NCI-H1105 (cell line): ENCODE results near the gene TMEM108.

Source experiments
- DNase-seq: peaks from one replicate; lab custom pipeline; 2025; lab: John Stamatoyannopoulos, UW

The TMEM108 gene

GRCh38 chr3:133227813-133228212 lies 189.6 kb downstream of the TMEM108 start:
- DNase-seq = no peak

GRCh38 chr3:133230195-133230594 lies 192.0 kb downstream of the TMEM108 start:
- DNase-seq = no peak

DNA sequence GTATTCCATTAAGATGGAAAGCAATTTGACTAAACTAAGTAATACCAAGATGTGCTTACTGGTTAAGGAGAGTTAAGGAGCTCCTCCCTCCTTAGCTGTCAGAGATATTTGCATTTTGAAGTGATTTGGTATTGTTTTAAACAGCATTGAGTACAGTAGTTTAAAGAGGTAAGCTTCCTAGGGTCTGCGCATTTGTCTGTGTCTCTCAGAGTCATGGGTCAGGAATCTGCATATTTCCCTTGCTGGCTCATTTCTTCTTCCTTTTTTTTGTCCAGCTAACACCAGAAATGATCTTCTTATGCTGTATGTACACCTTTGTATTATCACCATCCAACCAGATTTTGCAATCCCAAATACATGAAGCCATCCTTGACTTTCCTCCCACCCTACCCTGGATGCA lies 198.7 kb downstream of the TMEM108 start:
- DNase-seq = no peak

- DNase-seq = no peak
Observed at GRCh38 chr3:133237380-133237779, 199.2 kb downstream of the TMEM108 start.

GRCh38 chr3:133238015-133238414 lies 199.8 kb downstream of the TMEM108 start:
- no peak for DNase-seq

DNA sequence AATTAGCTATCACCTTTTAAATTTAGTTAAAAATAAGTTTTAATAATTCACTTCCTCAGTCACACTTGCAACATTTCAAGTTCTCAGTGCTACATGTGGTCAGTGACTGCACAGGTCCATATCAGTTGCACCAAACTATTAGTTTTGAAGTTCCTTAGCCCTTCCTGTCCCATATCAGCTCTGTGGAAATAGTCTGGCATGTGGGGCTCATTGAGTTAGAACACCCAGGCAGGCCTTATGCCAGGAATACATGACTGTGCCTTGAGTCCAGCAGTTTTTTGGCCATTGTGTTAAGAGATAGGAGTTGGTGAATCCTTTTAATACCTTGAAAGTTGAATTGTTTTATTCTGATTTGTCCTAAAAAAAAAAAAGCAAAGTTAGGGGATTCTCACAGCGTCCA lies 207.9 kb downstream of the TMEM108 start:
- no peak for DNase-seq

GRCh38 chr3:133246773-133247172 lies 208.6 kb downstream of the TMEM108 start:
- no peak for DNase-seq

DNA sequence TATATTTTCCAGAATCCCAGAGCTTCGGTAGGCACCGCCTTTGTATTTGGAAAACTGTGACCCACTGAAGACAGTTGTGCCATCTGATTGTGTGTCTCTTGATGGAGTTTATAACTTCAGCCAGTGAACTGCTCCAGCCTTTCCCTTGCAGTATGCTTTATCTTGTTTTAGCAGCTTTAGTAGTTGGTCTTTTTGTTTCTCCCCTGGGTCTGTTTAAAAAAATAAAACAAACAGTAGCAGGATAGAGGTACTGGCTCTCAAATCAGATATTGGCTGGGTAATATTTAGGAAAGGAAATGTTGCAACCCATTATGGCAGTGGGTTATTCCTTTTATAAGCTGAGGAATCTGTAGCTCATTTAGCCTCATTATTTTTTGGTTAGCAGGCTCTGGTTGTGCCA lies 210.2 kb downstream of the TMEM108 start:
- DNase-seq = no peak

DNA sequence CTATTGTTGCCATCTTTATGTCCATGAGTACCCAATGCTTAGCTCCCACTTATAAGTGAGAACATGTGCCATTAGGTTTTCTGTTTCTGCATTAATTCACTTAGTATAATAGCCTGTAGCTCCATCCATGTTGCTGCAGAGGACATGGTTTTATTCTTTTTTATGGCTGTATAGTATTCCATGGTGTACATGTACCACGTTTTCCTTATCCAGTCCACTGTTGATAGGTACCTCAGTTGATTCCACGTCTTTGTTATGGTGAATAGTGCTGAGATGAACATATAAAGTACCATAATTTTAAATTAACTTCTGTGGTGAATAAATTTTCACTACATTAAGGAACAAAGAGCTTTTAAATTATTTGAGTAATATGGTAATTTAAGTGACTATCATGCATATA lies 211.3 kb downstream of the TMEM108 start:
- no peak for DNase-seq

GRCh38 chr3:133254151-133254550 lies 216.0 kb downstream of the TMEM108 start:
- DNase-seq = no peak

DNA sequence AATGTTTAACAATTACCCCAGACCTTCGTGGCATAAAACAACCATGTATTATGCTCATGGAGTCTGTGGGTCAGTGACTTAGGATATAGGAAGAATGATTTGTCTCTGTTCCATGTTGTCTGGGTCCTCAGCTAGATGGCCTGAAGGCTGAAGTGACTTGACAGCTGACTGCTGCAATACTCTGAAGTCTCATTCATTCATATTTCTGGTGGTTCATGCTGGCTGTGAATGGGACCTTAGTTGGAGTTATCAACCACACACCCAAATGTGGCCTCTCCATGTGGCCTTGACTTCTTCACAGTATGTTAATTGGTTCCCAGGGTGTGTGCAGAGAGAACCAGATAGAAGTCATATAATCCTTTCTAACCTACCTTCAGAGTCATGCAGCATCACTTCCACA lies 216.5 kb downstream of the TMEM108 start:
- DNase-seq = no peak

DNA sequence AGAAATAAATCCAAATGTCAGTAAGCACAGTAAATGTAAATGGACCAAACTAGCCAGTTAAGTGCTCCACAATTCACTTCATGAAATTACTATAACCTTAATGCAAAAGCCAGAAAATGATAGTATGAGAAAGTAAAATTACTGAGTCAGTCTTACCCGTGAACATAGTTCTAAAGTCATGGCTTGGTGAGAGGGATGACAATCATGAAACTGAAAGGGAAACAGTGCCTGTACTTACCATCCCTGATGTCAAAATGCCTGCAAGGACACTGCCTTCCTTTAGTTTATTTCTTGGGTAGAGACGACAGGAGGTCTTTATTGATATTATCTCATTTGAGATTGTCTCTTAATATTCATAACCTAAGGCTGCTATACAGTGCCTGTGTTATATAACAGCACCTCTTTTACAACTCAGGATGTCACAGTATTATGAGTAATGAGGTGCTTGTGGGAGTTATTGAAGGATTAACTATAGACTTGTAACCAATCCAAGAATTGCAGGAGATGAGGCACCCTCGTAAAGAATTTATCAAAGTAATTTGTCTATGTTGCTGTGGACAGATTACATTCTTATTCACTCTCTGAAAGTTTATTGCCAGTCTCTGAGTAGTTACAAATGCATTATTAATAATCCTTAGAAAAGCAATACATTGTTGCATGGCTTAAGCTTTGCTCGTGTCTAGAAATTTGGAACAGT lies 218.7 kb downstream of the TMEM108 start:
- no peak for DNase-seq

DNA sequence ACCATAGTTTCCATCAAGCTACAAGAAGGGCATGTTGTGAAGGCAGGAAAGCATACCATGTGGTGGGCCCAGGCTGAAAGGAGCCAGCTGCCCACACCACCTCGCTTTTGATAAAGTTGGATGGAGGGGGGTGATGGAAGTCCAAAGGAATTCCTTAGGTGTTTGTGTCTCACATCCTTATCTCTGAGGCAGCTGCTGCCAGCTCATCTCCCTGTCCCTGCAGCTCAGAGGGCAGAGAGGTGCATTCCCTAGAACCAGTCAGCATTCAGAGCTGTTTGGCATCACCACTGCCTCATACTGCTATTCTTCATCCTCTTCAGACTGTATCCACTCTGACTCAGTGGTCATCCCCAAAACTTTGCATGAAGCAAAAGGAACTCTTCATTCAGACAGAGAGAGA lies 220.2 kb downstream of the TMEM108 start:
- DNase-seq = no peak

- DNase-seq = no peak
Observed at GRCh38 chr3:133259767-133260166, 221.6 kb downstream of the TMEM108 start.

DNA sequence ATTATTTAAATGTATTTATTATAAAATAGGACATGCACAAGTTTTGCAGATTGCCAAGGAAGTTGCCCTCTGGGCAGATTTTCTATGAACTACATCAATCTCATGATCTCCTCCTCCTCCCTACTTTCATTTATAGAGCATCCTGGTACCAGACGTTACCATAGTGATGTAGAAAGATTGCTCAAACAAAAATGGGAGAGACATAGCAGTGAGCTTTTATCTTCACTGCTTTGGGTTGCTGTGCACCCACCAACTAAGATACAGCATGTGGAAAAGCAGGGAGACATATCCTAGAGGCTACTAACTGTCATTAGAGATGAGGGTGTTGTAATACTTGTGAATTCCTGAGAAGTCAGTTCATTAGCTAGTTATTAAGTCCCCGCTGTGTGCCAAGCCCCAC lies 224.1 kb downstream of the TMEM108 start:
- DNase-seq = no peak

DNA sequence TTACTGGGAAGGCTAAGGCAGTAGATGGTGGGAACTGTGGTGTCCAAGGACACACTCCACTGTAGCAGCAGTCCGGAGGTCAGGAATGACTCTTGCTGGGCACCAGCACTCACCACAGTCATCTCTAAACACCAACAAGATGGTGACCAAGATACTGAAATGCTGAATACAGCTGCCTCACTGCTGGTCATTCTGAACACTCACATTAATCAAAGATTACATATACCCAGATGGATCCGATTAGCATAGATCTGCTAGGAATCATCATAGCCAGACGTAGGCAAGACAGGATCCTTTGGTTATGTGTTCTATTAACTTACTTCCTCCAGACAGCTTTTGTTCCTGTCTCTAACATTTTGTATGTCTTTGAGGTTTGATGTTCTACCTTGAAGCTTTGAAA lies 226.7 kb downstream of the TMEM108 start:
- DNase-seq = no peak

DNA sequence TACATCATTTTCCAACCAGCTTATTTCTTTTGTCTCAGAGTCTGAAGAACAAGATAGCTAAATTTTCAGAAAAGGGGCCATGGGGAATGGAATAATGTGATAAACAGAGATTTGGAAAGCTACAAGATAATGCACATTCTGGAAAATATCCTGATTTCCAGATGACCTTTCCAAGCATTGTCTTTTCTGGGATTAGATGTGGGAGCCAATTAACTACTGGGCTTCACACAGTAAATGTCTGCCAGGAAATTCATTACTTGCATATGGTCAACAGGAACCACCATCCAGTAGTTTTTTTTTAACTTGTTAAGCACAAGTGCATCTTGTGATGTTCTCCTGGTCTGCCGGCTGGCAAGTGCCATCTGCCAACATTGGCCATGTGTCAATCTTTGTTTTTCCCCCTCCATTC lies 230.5 kb downstream of the TMEM108 start:
- DNase-seq = peak; percentile 29

- DNase-seq = peak; percentile 73
Observed at GRCh38 chr3:133269393-133269792, 231.2 kb downstream of the TMEM108 start.

DNA sequence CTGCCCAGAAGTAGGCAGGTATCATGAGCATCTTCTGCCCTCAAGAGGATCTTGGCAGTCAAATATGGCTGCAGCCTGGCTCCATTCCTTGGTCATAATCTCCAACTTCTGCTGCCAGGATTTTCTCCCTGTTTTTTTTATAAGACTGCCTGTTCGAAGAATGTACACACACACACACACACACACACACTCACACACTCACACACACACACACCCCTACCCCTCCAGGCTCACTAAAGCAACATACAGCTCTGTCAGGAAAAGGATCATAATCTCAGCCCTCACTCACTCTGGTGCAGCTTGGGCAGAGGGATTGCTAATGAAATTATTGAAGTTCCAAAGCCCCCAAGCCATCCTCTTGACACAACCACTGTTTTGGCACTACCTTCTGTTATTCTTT lies 232.4 kb downstream of the TMEM108 start:
- DNase-seq = no peak

DNA sequence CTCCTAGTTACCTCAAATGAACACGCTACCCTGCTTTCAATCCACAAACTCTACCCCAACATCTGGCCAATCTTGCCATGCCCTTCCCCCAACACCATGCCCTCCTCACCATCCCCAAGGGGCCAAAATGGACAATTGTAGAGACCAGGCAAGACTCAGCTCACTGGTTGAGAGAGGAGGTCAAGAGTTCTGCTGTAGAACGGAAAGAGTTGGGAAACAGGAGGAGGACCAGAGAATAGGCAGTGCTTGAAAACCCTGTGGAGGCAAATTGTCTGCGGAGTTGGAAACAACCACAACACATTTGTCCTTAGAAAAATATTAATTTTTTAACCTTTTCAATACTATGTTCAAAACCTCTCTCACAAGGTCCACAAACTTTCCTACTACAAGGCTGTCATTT lies 232.9 kb downstream of the TMEM108 start:
- no peak for DNase-seq

GRCh38 chr3:133271539-133271938 lies 233.3 kb downstream of the TMEM108 start:
- no peak for DNase-seq

DNA sequence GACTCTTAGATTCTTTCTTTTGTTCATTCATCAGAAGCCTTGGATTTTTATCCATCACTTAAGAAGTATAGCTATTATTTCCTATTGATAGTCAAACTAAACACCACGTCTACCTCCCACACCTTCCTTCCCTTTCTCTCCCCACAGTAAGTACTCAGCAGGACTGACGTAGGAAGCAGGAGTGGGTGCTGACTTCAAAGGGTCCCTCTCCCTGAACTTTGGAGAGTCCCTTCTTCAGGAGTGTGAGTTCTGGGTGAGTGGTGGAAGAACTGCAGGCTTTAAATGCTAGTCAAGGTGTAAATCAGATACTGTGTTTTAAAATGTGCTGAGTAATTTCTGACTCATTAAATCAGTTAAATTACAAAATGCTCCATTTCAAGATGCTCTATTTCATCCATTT lies 235.2 kb downstream of the TMEM108 start:
- DNase-seq = no peak

- no peak for DNase-seq
Observed at GRCh38 chr3:133274477-133274876, 236.3 kb downstream of the TMEM108 start.

DNA sequence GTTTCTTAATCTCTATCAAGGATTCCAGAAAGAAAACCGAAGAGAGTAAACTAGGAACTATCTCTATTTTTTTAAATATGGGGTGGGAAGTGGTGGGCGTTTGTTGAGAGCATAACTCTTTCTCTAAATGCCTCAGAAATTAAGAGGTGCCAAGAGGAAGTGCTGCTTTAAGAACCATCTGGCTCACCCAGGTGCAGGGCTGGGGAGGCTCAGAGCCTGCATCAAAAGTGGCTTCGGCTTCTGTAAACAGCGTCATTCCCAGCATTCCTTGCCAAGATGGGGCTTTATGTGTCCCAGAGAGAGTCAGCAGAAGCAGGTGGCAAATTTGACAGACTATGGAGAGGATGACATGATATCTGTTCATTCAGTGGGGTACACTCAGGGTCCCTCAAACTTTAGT lies 238.4 kb downstream of the TMEM108 start:
- DNase-seq = no peak

DNA sequence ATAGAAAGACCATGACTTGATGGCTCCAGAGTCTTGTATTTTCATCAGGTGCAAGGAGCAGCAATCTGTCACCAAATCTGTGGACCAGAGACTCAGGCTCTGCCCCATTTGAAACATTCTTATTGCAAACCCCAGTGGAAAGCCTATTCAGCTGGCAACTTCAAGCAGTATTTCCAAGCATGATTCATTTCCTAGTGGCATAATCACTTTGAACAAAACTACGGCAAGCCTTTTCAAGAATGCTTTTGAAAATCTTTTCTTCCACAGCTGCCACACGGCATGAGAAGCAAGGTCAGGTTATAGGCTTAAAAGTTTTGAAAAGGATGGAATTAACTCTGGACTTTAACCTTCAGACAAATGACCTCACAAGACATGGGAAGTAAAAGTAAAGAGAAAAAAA lies 239.6 kb downstream of the TMEM108 start:
- DNase-seq = no peak
